ENCODE measurements around the gene FAH.

Gene FAH

GRCh38 chr15:80174017-80174746, 21.4 kb downstream of the FAH start:
- DNase-seq = no peak

GRCh38 chr15:80175436-80175835, 22.6 kb downstream of the FAH start:
- DNase-seq = no peak

GRCh38 chr15:80176443-80176842, 23.6 kb downstream of the FAH start:
- DNase-seq = no peak

GRCh38 chr15:80177156-80177555, 24.4 kb downstream of the FAH start:
- DNase-seq = no peak

- DNase-seq = no peak
Observed at GRCh38 chr15:80179025-80179759, 26.4 kb downstream of the FAH start.

- no peak for DNase-seq
Observed at GRCh38 chr15:80179935-80180334, 27.1 kb downstream of the FAH start.

- no peak for DNase-seq
Observed at GRCh38 chr15:80180468-80180867, 27.7 kb downstream of the FAH start.

- DNase-seq = no peak
Observed at GRCh38 chr15:80180986-80181385, 28.2 kb downstream of the FAH start.

- no peak for DNase-seq
Observed at GRCh38 chr15:80182611-80183261, 29.9 kb downstream of the FAH start.

GRCh38 chr15:80183306-80183705, 30.5 kb downstream of the FAH start:
- no peak for DNase-seq

- no peak for DNase-seq
Observed at GRCh38 chr15:80183886-80184285, 31.1 kb downstream of the FAH start.

- DNase-seq = no peak
Observed at GRCh38 chr15:80184554-80184953, 31.8 kb downstream of the FAH start.

- no peak for DNase-seq
Observed at GRCh38 chr15:80185152-80185551, 32.4 kb downstream of the FAH start.

- DNase-seq = no peak
Observed at GRCh38 chr15:80186066-80186465, 33.3 kb downstream of the FAH start.

GRCh38 chr15:80186597-80186996, 33.8 kb downstream of the FAH start:
- DNase-seq = no peak

- DNase-seq = no peak
Observed at GRCh38 chr15:80188251-80188650, 35.5 kb downstream of the FAH start.

- DNase-seq = no peak
Observed at GRCh38 chr15:80191198-80191597, 38.4 kb downstream of the FAH start.

- no peak for DNase-seq
Observed at GRCh38 chr15:80191897-80192595, 39.2 kb downstream of the FAH start.

- no peak for DNase-seq
Observed at GRCh38 chr15:80194186-80194585, 41.4 kb downstream of the FAH start.

GRCh38 chr15:80194914-80195313, 42.1 kb downstream of the FAH start:
- no peak for DNase-seq

GRCh38 chr15:80199366-80199765, 46.6 kb downstream of the FAH start:
- DNase-seq = no peak

- DNase-seq = no peak
Observed at GRCh38 chr15:80199869-80200268, 47.1 kb downstream of the FAH start.

GRCh38 chr15:80201256-80202015, 48.6 kb downstream of the FAH start:
- no peak for DNase-seq
